Measurements from ENCODE around the gene CNTN6. TPM values are rescaled to one million over a fixed set of nuclear protein-coding genes. Genes with fewer than 3 reads are reported as not detected.
"Not testable (repeated sequence)": the region's sequence is repeated elsewhere in the genome, so short reads cannot be mapped to it uniquely, and the experiment has no call there.

CNTN6 gene
- total RNA-seq, 1 donor from 2014 or later, result not detected

GRCh38 chr3:1275495-1275894, 182.7 kb downstream of the CNTN6 start:
- no peak for DNase-seq (ENCODE audit: low read depth in 2 of 2)

- DNase-seq (ENCODE audit: low read depth in 2 of 2), result no peak
These were observed 195.0 kb downstream of the CNTN6 start for GRCh38 chr3:1287815-1288214.

GRCh38 chr3:1288805-1289494, 196.1 kb downstream of the CNTN6 start:
- DNase-seq (ENCODE audit: low read depth in 2 of 2), result no peak

GRCh38 chr3:1292571-1293071, 199.8 kb downstream of the CNTN6 start:
- DNase-seq (ENCODE audit: low read depth in 2 of 2), result no peak

GRCh38 chr3:1294586-1294985, 201.8 kb downstream of the CNTN6 start:
- no peak for DNase-seq (ENCODE audit: low read depth in 2 of 2)

- no peak for DNase-seq (ENCODE audit: low read depth in 2 of 2)
These were observed 225.6 kb downstream of the CNTN6 start for GRCh38 chr3:1318296-1319005.

GRCh38 chr3:1326546-1326945, 233.7 kb downstream of the CNTN6 start:
- DNase-seq (ENCODE audit: low read depth in 2 of 2), result no peak

GRCh38 chr3:1330107-1330506, 237.3 kb downstream of the CNTN6 start:
- DNase-seq (ENCODE audit: low read depth in 2 of 2), result no peak

GRCh38 chr3:1346386-1346785, 253.6 kb downstream of the CNTN6 start:
- DNase-seq (ENCODE audit: low read depth in 2 of 2), result no peak

- DNase-seq (ENCODE audit: low read depth in 2 of 2), result no peak
These were observed 255.7 kb downstream of the CNTN6 start for GRCh38 chr3:1348547-1348946.

GRCh38 chr3:1350885-1351284, 258.1 kb downstream of the CNTN6 start:
- no peak for DNase-seq (ENCODE audit: low read depth in 2 of 2)

GRCh38 chr3:1355691-1356090, 262.9 kb downstream of the CNTN6 start:
- no peak for DNase-seq (ENCODE audit: low read depth in 2 of 2)

- no peak for DNase-seq (ENCODE audit: low read depth in 2 of 2)
These were observed 263.3 kb downstream of the CNTN6 start for GRCh38 chr3:1356101-1356500.

- no peak for DNase-seq (ENCODE audit: low read depth in 2 of 2)
These were observed 272.7 kb downstream of the CNTN6 start for GRCh38 chr3:1365528-1365927.

GRCh38 chr3:1374471-1374870, 281.6 kb downstream of the CNTN6 start:
- no peak for DNase-seq (ENCODE audit: low read depth in 2 of 2)

- DNase-seq (ENCODE audit: low read depth in 2 of 2), result no peak
These were observed 282.3 kb downstream of the CNTN6 start for GRCh38 chr3:1375145-1375544.

GRCh38 chr3:1380926-1381646, 288.3 kb downstream of the CNTN6 start:
- no peak for DNase-seq (ENCODE audit: low read depth in 2 of 2)

- no peak for DNase-seq (ENCODE audit: low read depth in 2 of 2)
These were observed 288.8 kb downstream of the CNTN6 start for GRCh38 chr3:1381647-1382036.

GRCh38 chr3:1387396-1387905, 294.6 kb downstream of the CNTN6 start:
- not testable (repeated sequence) for DNase-seq (ENCODE audit: low read depth in 2 of 2)

GRCh38 chr3:1394188-1394587, 301.4 kb downstream of the CNTN6 start:
- DNase-seq (ENCODE audit: low read depth in 2 of 2), result no peak

GRCh38 chr3:1400571-1400970, 307.7 kb downstream of the CNTN6 start:
- no peak for DNase-seq (ENCODE audit: low read depth in 2 of 2)

GRCh38 chr3:1404270-1404962, 311.6 kb downstream of the CNTN6 start:
- DNase-seq (ENCODE audit: low read depth in 2 of 2), result no peak
